ENCODE measurements around the gene TAX1BP1. TPM values are rescaled to one million over a fixed set of nuclear protein-coding genes. Genes with fewer than 3 reads are reported as not detected.

Gene TAX1BP1
- total RNA-seq, 4 donors from 2014 or later = 65.0 to 77.0 (median 72.3) TPM

GRCh38 chr7:27793780-27794179, 53.8 kb downstream of the TAX1BP1 start:
- TF ChIP-seq CTCF (IDR thresholded peaks at IDR 0.05) = no peak
- ATAC-seq (ENCODE audit: low FRiP score) (no peak), DNase-seq (ENCODE audit: low spot score) (no peak)

- TF ChIP-seq CTCF (IDR thresholded peaks at IDR 0.05) = no peak
- DNase-seq (ENCODE audit: low spot score) (no peak), ATAC-seq (ENCODE audit: low FRiP score) (no peak)
These were observed 56.0 kb downstream of the TAX1BP1 start for GRCh38 chr7:27795977-27796376.

- no peak for TF ChIP-seq CTCF (IDR thresholded peaks at IDR 0.05)
- no peak for ATAC-seq (ENCODE audit: low FRiP score)
- DNase-seq (ENCODE audit: low spot score) = no peak
These were observed 59.2 kb downstream of the TAX1BP1 start for GRCh38 chr7:27799212-27799611.

- ATAC-seq (ENCODE audit: low FRiP score) (no peak), DNase-seq (ENCODE audit: low spot score) (no peak)
- TF ChIP-seq CTCF (IDR thresholded peaks at IDR 0.05) = no peak
These were observed 63.0 kb downstream of the TAX1BP1 start for GRCh38 chr7:27802999-27803398.

- no peak for TF ChIP-seq CTCF (IDR thresholded peaks at IDR 0.05)
- DNase-seq (ENCODE audit: low spot score) = no peak
- ATAC-seq (ENCODE audit: low FRiP score) = no peak
These were observed 64.2 kb downstream of the TAX1BP1 start for GRCh38 chr7:27804139-27804538.

- DNase-seq (ENCODE audit: low spot score) (no peak), ATAC-seq (ENCODE audit: low FRiP score) (no peak)
- no peak for TF ChIP-seq CTCF (IDR thresholded peaks at IDR 0.05)
These were observed 68.7 kb downstream of the TAX1BP1 start for GRCh38 chr7:27808626-27809025.

GRCh38 chr7:27810186-27810585, 70.2 kb downstream of the TAX1BP1 start:
- no peak for ATAC-seq (ENCODE audit: low FRiP score)

More at GRCh38 chr7:27810186-27810585, 70.2 kb downstream of the TAX1BP1 start:
- no peak for TF ChIP-seq CTCF (IDR thresholded peaks at IDR 0.05)
- no peak for DNase-seq (ENCODE audit: low spot score)
